SJSA1 (cell line): ENCODE results near the gene PHACTR4. TPM values are rescaled to one million over a fixed set of nuclear protein-coding genes. Genes with fewer than 3 reads are reported as not detected.
"Not testable (repeated sequence)": the region's sequence is repeated elsewhere in the genome, so short reads cannot be mapped to it uniquely, and the experiment has no call there.

ENCODE experiments used
- DNase-seq, 2 experiments: peaks; one replicate each; pipeline ENCODE4 v3.0.0-alpha.2; 2015 to 2020; ENCODE audit warnings: low spot score in 2 of 2, low read depth in 1 of 2
- H3K27ac ChIP-seq: fragments of 250-450 bp; sonication (Bioruptor Pico); 2 replicates; pipeline ENCODE4 v1.5.1; 2020; ENCODE audit warnings: mild to moderate bottlenecking, moderate library complexity
- H3K27me3 ChIP-seq: fragments of 250-450 bp; sonication (Bioruptor Pico); replicated peaks from 2 replicates; pipeline ENCODE4 v1.5.1; 2020; ENCODE audit warnings: mild to moderate bottlenecking, moderate library complexity
- H3K36me3 ChIP-seq: fragments of 250-450 bp; sonication (Bioruptor Pico); 2 replicates; pipeline ENCODE4 v1.5.1; 2020; ENCODE audit warnings: mild to moderate bottlenecking
- H3K4me1 ChIP-seq: fragments of 250-450 bp; sonication (Bioruptor Pico); replicated peaks from 2 replicates; pipeline ENCODE4 v1.6.1; 2021; ENCODE audit warnings: mild to moderate bottlenecking
- H3K4me3 ChIP-seq: fragments of 250-450 bp; sonication (Bioruptor Pico); 2 replicates; pipeline ENCODE4 v1.5.1; 2020; ENCODE audit warnings: mild to moderate bottlenecking
- H3K9me3 ChIP-seq: fragments of 250-450 bp; sonication (Bioruptor Pico); replicated peaks from 2 replicates; pipeline ENCODE4 v1.5.1; 2020; ENCODE audit warnings: mild to moderate bottlenecking
- total RNA-seq: library from RNA; depleted of rRNA; stranded (reverse); fragments of >200 nt; shearing (Covaris generic); gene quantifications from 2 replicates; pipeline ENCODE4 v1.2.3, GENCODE V29; 2014

The PHACTR4 gene
- total RNA-seq, 1 experiment from 2014 or later: 13.9 TPM

- peak overlapping the region; percentile 92 for H3K4me3 ChIP-seq
- peak overlapping the region; percentile 88 for H3K27ac ChIP-seq
- H3K36me3 ChIP-seq: peaks cover 56% of the 10 kb centered on the region
- no peaks in the 10 kb centered on the region; the same call in 1 of the 2 replicates for H3K9me3 ChIP-seq
- H3K27me3 ChIP-seq: peaks cover 12% of the 10 kb centered on the region
- DNase-seq: peak; percentile 93 to 94
- H3K4me1 ChIP-seq: peaks cover 24% of the 10 kb centered on the region
Observed at GRCh38 chr1:28518000-28518744, 148.6 kb downstream of the PHACTR4 start.

GRCh38 chr1:28518745-28519341 lies 149.3 kb downstream of the PHACTR4 start:
- no peak for DNase-seq
- Histone ChIP-seq H3K27me3 (peaks cover 12% of the 10 kb centered on the region), H3K4me3 (peak overlapping the region; percentile 92), H3K9me3 (no peaks in the 10 kb centered on the region; the same call in 1 of the 2 replicates), H3K36me3 (peaks cover 56% of the 10 kb centered on the region), H3K27ac (peak overlapping the region; percentile 88), H3K4me1 (peaks cover 24% of the 10 kb centered on the region)

- DNase-seq: no peak
- Histone ChIP-seq H3K4me1 (peaks cover 24% of the 10 kb centered on the region), H3K9me3 (no peaks in the 10 kb centered on the region; the same call in 1 of the 2 replicates), H3K4me3 (no peak overlapping the region), H3K36me3 (peaks cover 50% of the 10 kb centered on the region), H3K27ac (no peak overlapping the region), H3K27me3 (peaks cover 9% of the 10 kb centered on the region; the same call in 1 of the 2 replicates)
Observed at GRCh38 chr1:28519946-28520725, 150.6 kb downstream of the PHACTR4 start.

GRCh38 chr1:28520796-28521195 lies 151.3 kb downstream of the PHACTR4 start:
- Histone ChIP-seq H3K36me3 (peaks cover 45% of the 10 kb centered on the region), H3K4me1 (peaks cover 21% of the 10 kb centered on the region)
- H3K27ac ChIP-seq, H3K9me3 ChIP-seq, DNase-seq, H3K27me3 ChIP-seq, H3K4me3 ChIP-seq: not testable (repeated sequence)

GRCh38 chr1:28521502-28522164 lies 152.1 kb downstream of the PHACTR4 start:
- Histone ChIP-seq H3K4me1 (peaks cover 25% of the 10 kb centered on the region), H3K27me3 (no peaks in the 10 kb centered on the region), H3K9me3 (no peaks in the 10 kb centered on the region), H3K27ac (no peak overlapping the region), H3K36me3 (peaks cover 48% of the 10 kb centered on the region), H3K4me3 (no peak overlapping the region)
- DNase-seq: no peak

GRCh38 chr1:28522537-28522936 lies 153.0 kb downstream of the PHACTR4 start:
- not testable (repeated sequence) for H3K4me3 ChIP-seq, H3K9me3 ChIP-seq, DNase-seq, H3K27me3 ChIP-seq, H3K27ac ChIP-seq
- H3K4me1 ChIP-seq: peaks cover 26% of the 10 kb centered on the region
- H3K36me3 ChIP-seq: peaks cover 52% of the 10 kb centered on the region

GRCh38 chr1:28525002-28525642 lies 155.6 kb downstream of the PHACTR4 start:
- not testable (repeated sequence) for H3K9me3 ChIP-seq, H3K27ac ChIP-seq, H3K27me3 ChIP-seq, H3K4me3 ChIP-seq, DNase-seq
- Histone ChIP-seq H3K4me1 (peaks cover 13% of the 10 kb centered on the region), H3K36me3 (peaks cover 46% of the 10 kb centered on the region)

- Histone ChIP-seq H3K27ac (peak overlapping the region; percentile 12; the same call in 1 of the 2 replicates), H3K4me1 (peaks cover 13% of the 10 kb centered on the region), H3K4me3 (no peak overlapping the region), H3K27me3 (no peaks in the 10 kb centered on the region), H3K36me3 (peaks cover 48% of the 10 kb centered on the region), H3K9me3 (no peaks in the 10 kb centered on the region)
- DNase-seq: peak in 1 of 2 experiments; percentile 27
Observed at GRCh38 chr1:28526886-28527285, 157.3 kb downstream of the PHACTR4 start.

GRCh38 chr1:28530456-28530855 lies 160.9 kb downstream of the PHACTR4 start:
- Histone ChIP-seq H3K36me3 (peaks cover 62% of the 10 kb centered on the region), H3K4me3 (no peak overlapping the region)

GRCh38 chr1:28534671-28535070 lies 165.1 kb downstream of the PHACTR4 start:
- H3K9me3 ChIP-seq: no peaks in the 10 kb centered on the region
- H3K36me3 ChIP-seq: peaks cover 83% of the 10 kb centered on the region
- no peak overlapping the region for H3K27ac ChIP-seq
- no peak for DNase-seq
- no peak overlapping the region for H3K4me3 ChIP-seq
- H3K4me1 ChIP-seq: no peaks in the 10 kb centered on the region
- H3K27me3 ChIP-seq: no peaks in the 10 kb centered on the region

More at GRCh38 chr1:28530456-28530855, 160.9 kb downstream of the PHACTR4 start:
- no peaks in the 10 kb centered on the region for H3K27me3 ChIP-seq
- H3K27ac ChIP-seq: no peak overlapping the region
- H3K9me3 ChIP-seq: no peaks in the 10 kb centered on the region
- H3K4me1 ChIP-seq: peaks cover 13% of the 10 kb centered on the region
- DNase-seq: no peak

- DNase-seq: no peak
- peaks cover 79% of the 10 kb centered on the region for H3K36me3 ChIP-seq
Observed at GRCh38 chr1:28535180-28535579, 165.6 kb downstream of the PHACTR4 start.

GRCh38 chr1:28537457-28538199 lies 168.1 kb downstream of the PHACTR4 start:
- H3K27ac ChIP-seq: no peak overlapping the region
- H3K4me1 ChIP-seq: no peaks in the 10 kb centered on the region
- no peaks in the 10 kb centered on the region for H3K9me3 ChIP-seq
- no peaks in the 10 kb centered on the region for H3K27me3 ChIP-seq
- no peak overlapping the region for H3K4me3 ChIP-seq
- no peak for DNase-seq
- H3K36me3 ChIP-seq: peaks cover 58% of the 10 kb centered on the region

More at GRCh38 chr1:28535180-28535579, 165.6 kb downstream of the PHACTR4 start:
- H3K27ac ChIP-seq: no peak overlapping the region
- no peaks in the 10 kb centered on the region for H3K4me1 ChIP-seq
- H3K9me3 ChIP-seq: no peaks in the 10 kb centered on the region
- no peak overlapping the region for H3K4me3 ChIP-seq
- no peaks in the 10 kb centered on the region for H3K27me3 ChIP-seq
